ENCODE measurements around the gene RASA2.

GRCh38 chr3:141538568-141539240 is 51.9 kb downstream of the RASA2 start:
- TF ChIP-seq POLR2AphosphoS5 (IDR thresholded peaks at IDR 0.05) (no peak), CTCF (IDR thresholded peaks at IDR 0.05) (no peak), POLR2A (IDR thresholded peaks at IDR 0.05) (no peak)
